ENCODE results near the gene CCDC14.

DNA sequence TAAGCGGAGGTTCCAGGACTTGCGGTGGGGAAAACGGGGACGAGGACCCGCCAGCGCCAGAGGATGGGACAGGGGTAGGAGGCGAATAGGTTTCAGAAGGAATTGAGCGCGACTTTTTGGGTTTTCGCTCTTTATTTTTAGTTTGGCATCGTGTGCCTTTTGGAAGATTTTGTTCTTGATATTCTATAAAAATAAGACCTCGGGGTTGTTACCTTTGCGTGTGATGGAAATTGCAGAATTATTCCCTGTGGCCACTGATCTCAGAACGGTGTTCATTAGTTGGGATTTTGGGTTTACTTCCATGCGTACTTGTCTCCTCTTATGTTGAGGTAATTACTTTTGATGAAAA, 453 bp upstream of the CCDC14 start:
- TF ChIP-seq YY1 (IDR thresholded peaks at IDR 0.05; ENCODE audit: insufficient read depth, insufficient read length) (no peak), SUZ12 (IDR thresholded peaks at IDR 0.05; ENCODE audit: extremely low read depth, insufficient read depth, insufficient read length) (no peak), ZNF274 (IDR thresholded peaks at IDR 0.05; ENCODE audit: low read depth, low read length) (no peak)
